Measurements from ENCODE around the gene CDK14.

CDK14 gene

DNA sequence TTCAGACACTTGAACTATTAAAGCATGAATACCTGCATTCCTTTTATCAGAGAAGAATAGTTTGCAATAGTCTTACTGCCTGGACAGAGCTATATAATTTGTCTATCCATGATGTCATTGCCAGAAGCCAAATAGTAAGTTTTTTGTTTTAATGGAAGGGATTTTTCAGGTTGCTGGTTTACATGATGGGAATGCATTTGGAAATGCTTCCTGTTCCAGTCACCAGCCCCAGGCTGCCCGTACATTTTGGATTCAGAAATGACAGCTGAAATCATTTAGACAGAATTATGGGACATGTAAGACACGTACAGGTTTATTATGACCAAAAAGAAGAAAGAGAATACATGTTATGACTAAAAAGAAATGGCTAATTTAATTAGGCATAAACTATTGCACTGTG, 293.1 kb downstream of the CDK14 start:
- 90 to 100% methylated on average over 2 of the region's 2 CpGs for WGBS, 2 experiments (ENCODE audit: insufficient coverage in 2 of 2)
- Histone ChIP-seq H3K9me3 (ENCODE audit: control insufficient read depth, low read length) (no peaks in the 10 kb centered on the region), H3K36me3 (ENCODE audit: control insufficient read depth, insufficient read depth, low read length) (no peaks in the 10 kb centered on the region), H3K4me3 (ENCODE audit: extremely low read depth, insufficient read depth, low read length, poor library complexity, severe bottlenecking) (no peak overlapping the region), H3K27ac (ENCODE audit: low read depth, low read length, severe bottlenecking) (no peak overlapping the region), H3K4me1 (ENCODE audit: control insufficient read depth, insufficient read depth, low read length, poor library complexity, severe bottlenecking) (no peaks in the 10 kb centered on the region)

DNA sequence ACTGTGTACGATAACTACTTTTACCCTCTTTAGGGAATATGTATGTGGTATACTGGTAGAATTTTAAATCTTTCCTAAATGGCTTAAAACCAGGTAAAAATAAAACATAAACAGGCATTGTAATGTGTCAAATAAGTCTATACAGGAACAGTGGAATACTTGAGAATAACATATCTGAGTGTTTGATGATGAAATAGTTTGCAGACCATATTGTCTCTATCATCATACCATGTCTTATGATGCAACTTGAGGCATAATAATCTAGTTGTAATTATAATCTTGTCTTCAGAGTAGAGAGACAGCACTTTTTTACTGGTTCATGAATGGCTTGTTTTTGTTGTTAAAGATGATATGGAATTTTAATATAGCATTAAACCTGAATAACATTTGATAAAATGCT, 293.5 kb downstream of the CDK14 start:
- no CpG with 5 or more reads among the region's 1 CpG for WGBS, 2 experiments (ENCODE audit: insufficient coverage in 2 of 2)
- H3K27ac ChIP-seq (ENCODE audit: low read depth, low read length, severe bottlenecking) = no peak overlapping the region
- H3K4me3 ChIP-seq (ENCODE audit: extremely low read depth, insufficient read depth, low read length, poor library complexity, severe bottlenecking) = no peak overlapping the region
- H3K9me3 ChIP-seq (ENCODE audit: control insufficient read depth, low read length) = no peaks in the 10 kb centered on the region
- no peaks in the 10 kb centered on the region for H3K4me1 ChIP-seq (ENCODE audit: control insufficient read depth, insufficient read depth, low read length, poor library complexity, severe bottlenecking)
- no peaks in the 10 kb centered on the region for H3K36me3 ChIP-seq (ENCODE audit: control insufficient read depth, insufficient read depth, low read length)

DNA sequence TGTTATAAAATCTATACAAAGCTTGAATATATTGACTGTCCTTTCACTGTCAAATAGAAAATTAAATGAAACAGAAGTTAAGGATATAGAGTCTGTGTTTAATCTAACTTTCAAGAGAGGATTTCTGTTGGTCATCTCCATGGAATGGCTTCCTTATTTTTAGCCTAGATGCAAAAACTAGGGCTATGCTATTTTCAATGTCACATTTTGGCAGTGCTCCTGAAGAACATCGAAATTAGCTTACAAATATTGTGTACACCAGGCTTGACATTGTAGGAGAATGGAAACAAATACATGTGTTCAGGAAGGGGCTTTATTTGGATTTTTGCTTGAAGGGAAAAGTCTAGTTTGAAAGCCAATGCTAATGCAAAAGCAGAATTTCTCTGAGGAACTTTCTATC, 295.4 kb downstream of the CDK14 start:
- Histone ChIP-seq H3K27ac (ENCODE audit: low read depth, low read length, severe bottlenecking) (no peak overlapping the region), H3K4me1 (ENCODE audit: control insufficient read depth, insufficient read depth, low read length, poor library complexity, severe bottlenecking) (no peaks in the 10 kb centered on the region), H3K36me3 (ENCODE audit: control insufficient read depth, insufficient read depth, low read length) (no peaks in the 10 kb centered on the region), H3K4me3 (ENCODE audit: extremely low read depth, insufficient read depth, low read length, poor library complexity, severe bottlenecking) (no peak overlapping the region), H3K9me3 (ENCODE audit: control insufficient read depth, low read length) (no peaks in the 10 kb centered on the region)
- WGBS, 2 experiments (ENCODE audit: insufficient coverage in 2 of 2) = 93 to 100% methylated on average over 1 of the region's 1 CpG

DNA sequence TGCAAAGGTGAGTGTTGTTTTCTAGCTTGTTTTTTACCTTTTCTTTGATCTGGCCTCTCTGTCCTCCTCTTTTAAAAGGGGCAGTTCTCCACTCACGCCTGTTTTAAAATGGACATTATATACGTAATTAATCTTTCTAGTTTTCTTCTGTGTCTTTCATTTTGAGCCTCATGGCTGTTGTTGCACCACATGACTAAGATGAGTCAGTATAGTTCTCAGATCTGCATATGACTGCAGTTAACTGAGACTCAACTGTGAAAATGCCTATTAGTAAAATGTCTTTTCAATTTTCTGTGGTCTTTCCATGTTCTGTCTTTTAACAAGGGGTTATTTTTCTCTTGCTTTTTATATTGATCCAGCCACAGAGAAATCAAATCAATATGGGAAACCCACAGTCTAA, 296.1 kb downstream of the CDK14 start:
- WGBS, 2 experiments (ENCODE audit: insufficient coverage in 2 of 2) = 100% methylated on average over 1 of the region's 2 CpGs; no CpG with 5 or more reads in 1 of the 2 experiments
- no peaks in the 10 kb centered on the region for H3K9me3 ChIP-seq (ENCODE audit: control insufficient read depth, low read length)
- H3K36me3 ChIP-seq (ENCODE audit: control insufficient read depth, insufficient read depth, low read length) = no peaks in the 10 kb centered on the region
- H3K4me3 ChIP-seq (ENCODE audit: extremely low read depth, insufficient read depth, low read length, poor library complexity, severe bottlenecking) = no peak overlapping the region
- no peak overlapping the region for H3K27ac ChIP-seq (ENCODE audit: low read depth, low read length, severe bottlenecking)
- no peaks in the 10 kb centered on the region for H3K4me1 ChIP-seq (ENCODE audit: control insufficient read depth, insufficient read depth, low read length, poor library complexity, severe bottlenecking)

DNA sequence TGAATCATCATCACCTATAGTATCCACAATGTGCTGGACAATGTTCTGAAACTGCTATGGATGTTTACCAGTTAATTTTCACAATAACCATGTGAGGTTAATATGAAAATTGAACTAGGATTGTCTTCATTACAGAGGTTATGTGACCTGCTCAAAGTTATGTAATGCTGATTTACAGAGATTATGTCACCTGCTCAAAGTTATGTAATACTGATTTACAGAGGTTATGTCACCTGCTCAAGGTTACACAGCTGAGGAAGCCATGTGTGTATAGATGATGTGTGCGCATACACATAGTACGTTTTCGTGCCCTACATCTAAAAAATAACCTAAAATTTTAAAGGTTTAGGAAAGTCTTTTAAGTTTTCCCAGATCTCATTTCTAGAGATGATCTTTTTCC, 298.0 kb downstream of the CDK14 start:
- Histone ChIP-seq H3K36me3 (ENCODE audit: control insufficient read depth, insufficient read depth, low read length) (no peaks in the 10 kb centered on the region), H3K27ac (ENCODE audit: low read depth, low read length, severe bottlenecking) (no peak overlapping the region), H3K4me1 (ENCODE audit: control insufficient read depth, insufficient read depth, low read length, poor library complexity, severe bottlenecking) (no peaks in the 10 kb centered on the region), H3K4me3 (ENCODE audit: extremely low read depth, insufficient read depth, low read length, poor library complexity, severe bottlenecking) (no peak overlapping the region), H3K9me3 (ENCODE audit: control insufficient read depth, low read length) (no peaks in the 10 kb centered on the region)
- WGBS, 2 experiments (ENCODE audit: insufficient coverage in 2 of 2) = no CpG with 5 or more reads among the region's 3 CpGs

DNA sequence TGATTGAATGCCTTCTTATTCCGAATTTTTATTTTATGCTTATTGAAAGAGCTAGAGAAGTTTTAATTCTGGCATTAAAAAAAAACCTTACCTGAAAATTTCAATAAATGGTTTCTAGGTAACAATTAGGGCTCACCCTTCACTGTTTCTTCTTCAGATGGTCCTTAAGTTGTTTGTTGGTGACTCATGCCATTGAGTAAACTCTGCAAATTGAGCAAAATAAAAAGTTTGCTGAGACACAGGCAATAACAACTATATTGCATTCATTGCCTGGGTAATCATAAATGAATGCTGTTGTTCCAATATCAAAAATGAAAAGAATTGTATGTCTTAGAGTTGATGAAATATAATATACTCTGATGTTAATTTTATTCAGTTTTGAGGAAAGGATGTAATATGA, 300.3 kb downstream of the CDK14 start:
- WGBS, 2 experiments (ENCODE audit: insufficient coverage in 2 of 2) = no CpG with 5 or more reads among the region's 1 CpG
- Histone ChIP-seq H3K4me1 (ENCODE audit: control insufficient read depth, insufficient read depth, low read length, poor library complexity, severe bottlenecking) (no peaks in the 10 kb centered on the region), H3K36me3 (ENCODE audit: control insufficient read depth, insufficient read depth, low read length) (no peaks in the 10 kb centered on the region), H3K4me3 (ENCODE audit: extremely low read depth, insufficient read depth, low read length, poor library complexity, severe bottlenecking) (no peak overlapping the region), H3K9me3 (ENCODE audit: control insufficient read depth, low read length) (no peaks in the 10 kb centered on the region), H3K27ac (ENCODE audit: low read depth, low read length, severe bottlenecking) (no peak overlapping the region)

DNA sequence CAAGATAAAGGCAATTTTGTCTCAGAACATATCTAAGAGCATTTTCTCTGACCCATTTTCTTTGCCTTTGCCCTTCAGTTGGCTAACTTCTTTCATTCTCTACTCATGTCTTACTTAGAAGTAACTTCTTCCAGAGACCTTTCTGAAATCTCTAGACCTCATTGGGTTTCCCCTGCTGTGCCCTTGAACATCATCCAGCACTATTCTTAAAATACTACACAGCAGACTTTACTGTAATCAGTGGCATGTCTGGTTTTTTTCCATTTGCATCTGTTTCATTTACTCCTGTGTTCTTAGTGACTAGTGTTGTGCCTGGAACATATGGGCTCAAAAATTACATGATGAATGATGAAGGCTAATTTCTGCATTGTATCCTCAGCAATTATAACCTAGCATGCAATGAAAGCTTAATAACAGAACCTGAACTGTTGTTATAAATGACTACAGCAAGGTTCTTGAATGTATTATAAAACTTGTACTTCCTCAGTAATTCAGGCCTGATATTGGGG, 301.9 kb downstream of the CDK14 start:
- Histone ChIP-seq H3K27ac (ENCODE audit: low read depth, low read length, severe bottlenecking) (no peak overlapping the region), H3K4me1 (ENCODE audit: control insufficient read depth, insufficient read depth, low read length, poor library complexity, severe bottlenecking) (no peaks in the 10 kb centered on the region), H3K36me3 (ENCODE audit: control insufficient read depth, insufficient read depth, low read length) (no peaks in the 10 kb centered on the region), H3K4me3 (ENCODE audit: extremely low read depth, insufficient read depth, low read length, poor library complexity, severe bottlenecking) (no peak overlapping the region), H3K9me3 (ENCODE audit: control insufficient read depth, low read length) (no peaks in the 10 kb centered on the region)

DNA sequence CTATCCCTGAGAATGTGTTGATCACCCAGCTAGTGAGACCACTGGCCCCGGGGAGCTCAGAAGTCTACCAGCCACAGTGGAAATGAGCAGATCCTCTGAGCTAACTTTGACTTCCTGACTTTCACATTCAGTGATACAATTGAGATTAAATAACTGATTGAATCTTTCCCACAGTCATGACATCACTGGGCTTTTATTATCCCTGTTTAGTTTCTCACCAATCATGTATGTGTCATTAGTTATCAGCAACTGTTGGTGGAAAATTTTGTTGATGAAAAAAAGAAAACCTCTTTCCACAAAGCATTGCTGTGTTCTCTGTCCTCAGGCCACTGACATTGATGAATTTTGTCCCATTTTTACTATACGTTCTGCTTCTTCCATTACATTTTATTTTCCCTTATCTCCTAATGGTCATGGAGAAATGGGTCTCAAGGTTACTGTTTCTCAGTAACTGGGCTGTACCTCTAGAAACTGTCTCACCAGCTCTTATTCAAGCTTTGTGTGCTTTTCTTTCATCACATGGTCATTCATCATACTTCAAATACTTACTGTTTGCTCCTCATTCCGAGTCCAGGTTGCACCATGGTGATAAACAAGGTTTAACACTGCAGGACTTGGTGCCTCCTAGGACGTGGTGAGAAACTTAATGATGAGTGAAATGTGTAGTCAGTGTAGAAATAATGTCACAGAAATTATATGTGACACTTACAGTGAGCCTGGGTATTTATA, 304.7 kb downstream of the CDK14 start:
- Histone ChIP-seq H3K27ac (ENCODE audit: low read depth, low read length, severe bottlenecking) (peak overlapping the region; percentile 68), H3K4me1 (ENCODE audit: control insufficient read depth, insufficient read depth, low read length, poor library complexity, severe bottlenecking) (no peaks in the 10 kb centered on the region), H3K4me3 (ENCODE audit: extremely low read depth, insufficient read depth, low read length, poor library complexity, severe bottlenecking) (no peak overlapping the region), H3K9me3 (ENCODE audit: control insufficient read depth, low read length) (no peaks in the 10 kb centered on the region), H3K36me3 (ENCODE audit: control insufficient read depth, insufficient read depth, low read length) (no peaks in the 10 kb centered on the region)
- WGBS, 2 experiments (ENCODE audit: insufficient coverage in 2 of 2) = 79 to 80% methylated on average over 2 of the region's 4 CpGs

DNA sequence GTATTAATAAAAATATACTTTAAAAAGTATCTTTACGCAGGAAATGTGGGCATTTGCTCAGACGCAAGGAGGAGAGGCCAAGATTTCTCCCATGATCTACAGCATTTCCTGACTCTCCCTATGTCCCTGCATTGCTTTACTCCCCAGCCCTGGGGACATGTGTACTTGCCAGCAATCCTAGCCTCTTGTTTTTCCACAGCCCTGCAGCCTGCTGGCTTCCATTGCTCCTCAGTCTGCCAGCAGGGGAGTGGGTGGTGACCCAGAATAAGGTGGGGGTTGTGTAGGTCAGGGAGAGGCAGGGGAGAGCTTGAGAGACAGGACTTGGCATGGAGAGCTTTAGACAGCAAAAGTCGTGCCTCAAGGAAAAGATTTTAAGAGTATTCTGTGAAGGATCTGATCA, 307.7 kb downstream of the CDK14 start:
- H3K9me3 ChIP-seq (ENCODE audit: control insufficient read depth, low read length) = no peaks in the 10 kb centered on the region
- no peak overlapping the region for H3K4me3 ChIP-seq (ENCODE audit: extremely low read depth, insufficient read depth, low read length, poor library complexity, severe bottlenecking)
- H3K27ac ChIP-seq (ENCODE audit: low read depth, low read length, severe bottlenecking) = no peak overlapping the region
- H3K36me3 ChIP-seq (ENCODE audit: control insufficient read depth, insufficient read depth, low read length) = peaks cover 5% of the 10 kb centered on the region
- H3K4me1 ChIP-seq (ENCODE audit: control insufficient read depth, insufficient read depth, low read length, poor library complexity, severe bottlenecking) = no peaks in the 10 kb centered on the region
- WGBS, 2 experiments (ENCODE audit: insufficient coverage in 2 of 2) = 70 to 78% methylated on average over 2 of the region's 3 CpGs

DNA sequence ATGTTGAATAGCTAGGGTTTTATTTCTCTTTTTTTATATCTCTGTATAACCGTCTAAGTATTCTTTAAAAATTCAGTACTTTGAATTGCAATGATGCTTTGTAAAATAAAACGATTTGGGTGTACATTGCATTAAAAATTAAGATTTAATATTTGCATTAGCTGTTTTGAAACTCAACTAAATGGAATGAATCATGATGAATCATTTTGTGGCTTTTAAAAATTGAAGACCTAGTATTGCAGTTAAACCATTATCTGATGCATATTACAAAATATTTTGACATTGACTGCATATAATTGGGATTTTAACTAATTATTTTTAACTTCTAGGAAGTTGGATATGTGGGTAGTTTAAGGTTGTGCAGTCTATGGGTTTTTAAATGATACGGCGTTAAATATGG, 314.0 kb downstream of the CDK14 start:
- WGBS, 2 experiments (ENCODE audit: insufficient coverage in 2 of 2) = no CpG with 5 or more reads among the region's 4 CpGs
- H3K27ac ChIP-seq (ENCODE audit: low read depth, low read length, severe bottlenecking) = no peak overlapping the region
- H3K4me3 ChIP-seq (ENCODE audit: extremely low read depth, insufficient read depth, low read length, poor library complexity, severe bottlenecking) = no peak overlapping the region
- peaks cover 5% of the 10 kb centered on the region for H3K36me3 ChIP-seq (ENCODE audit: control insufficient read depth, insufficient read depth, low read length)
- no peaks in the 10 kb centered on the region for H3K4me1 ChIP-seq (ENCODE audit: control insufficient read depth, insufficient read depth, low read length, poor library complexity, severe bottlenecking)
- H3K9me3 ChIP-seq (ENCODE audit: control insufficient read depth, low read length) = no peaks in the 10 kb centered on the region

DNA sequence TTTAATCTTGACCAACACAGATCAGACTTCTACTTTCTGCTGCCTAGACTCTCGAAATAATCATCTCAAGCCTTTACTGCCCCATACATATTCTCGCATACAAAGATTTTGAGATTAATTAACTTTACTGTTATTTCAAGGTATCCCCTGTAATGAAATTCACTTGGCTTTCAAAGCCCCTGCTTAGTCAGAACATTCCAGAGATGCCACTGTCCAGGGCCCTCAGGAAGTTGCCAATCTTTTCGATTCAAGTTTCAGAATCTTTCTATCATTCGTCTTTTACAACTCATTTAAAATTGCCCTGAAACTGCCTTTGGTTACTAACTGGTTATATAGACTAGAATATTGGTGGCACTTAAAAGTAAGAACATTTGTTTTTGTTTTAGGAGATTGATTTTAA, 320.2 kb downstream of the CDK14 start:
- WGBS, 2 experiments (ENCODE audit: insufficient coverage in 2 of 2) = 50 to 88% methylated on average over 1 to 2 of the region's 4 CpGs
- H3K36me3 ChIP-seq (ENCODE audit: control insufficient read depth, insufficient read depth, low read length) = peaks cover 2% of the 10 kb centered on the region
- no peaks in the 10 kb centered on the region for H3K9me3 ChIP-seq (ENCODE audit: control insufficient read depth, low read length)
- no peak overlapping the region for H3K4me3 ChIP-seq (ENCODE audit: extremely low read depth, insufficient read depth, low read length, poor library complexity, severe bottlenecking)
- H3K4me1 ChIP-seq (ENCODE audit: control insufficient read depth, insufficient read depth, low read length, poor library complexity, severe bottlenecking) = no peaks in the 10 kb centered on the region
- H3K27ac ChIP-seq (ENCODE audit: low read depth, low read length, severe bottlenecking) = no peak overlapping the region

Measured in mesodermal cell (in vitro differentiated cells).